ENCODE measurements around the gene SLC27A3.

- no peak for TF ChIP-seq FOXM1 (IDR thresholded peaks at IDR 0.05; ENCODE audit: borderline replicate concordance, low read depth)
- no peak for TF ChIP-seq CEBPB (IDR thresholded peaks at IDR 0.05)
- TF ChIP-seq, protein P1, sequence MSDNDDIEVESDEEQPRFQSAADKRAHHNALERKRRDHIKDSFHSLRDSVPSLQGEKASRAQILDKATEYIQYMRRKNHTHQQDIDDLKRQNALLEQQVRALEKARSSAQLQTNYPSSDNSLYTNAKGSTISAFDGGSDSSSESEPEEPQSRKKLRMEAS (IDR thresholded peaks at IDR 0.05): no peak
- TF ChIP-seq REST (IDR thresholded peaks at IDR 0.05; ENCODE audit: low read depth): no peak
- TF ChIP-seq ZBTB7A (IDR thresholded peaks at IDR 0.05; ENCODE audit: low read depth): no peak
- TF ChIP-seq EP300 (IDR thresholded peaks at IDR 0.05; ENCODE audit: borderline replicate concordance): no peak
- TF ChIP-seq RAD21 (IDR thresholded peaks at IDR 0.05; ENCODE audit: low read depth): no peak
- no peak for TF ChIP-seq USF1 (IDR thresholded peaks at IDR 0.05)
- TF ChIP-seq NFIC (IDR thresholded peaks at IDR 0.05): no peak
- no peak for TF ChIP-seq YY1 (IDR thresholded peaks at IDR 0.05; ENCODE audit: low read depth)
- TF ChIP-seq TAF1 (IDR thresholded peaks at IDR 0.05; ENCODE audit: low read depth): no peak
- TF ChIP-seq EGR1 (IDR thresholded peaks at IDR 0.05): no peak
- no peak for TF ChIP-seq CREB1 (IDR thresholded peaks at IDR 0.05; ENCODE audit: low read depth)
- no peak for TF ChIP-seq TCF12 (IDR thresholded peaks at IDR 0.05; ENCODE audit: low read depth)
These were observed 14.8 kb upstream of the SLC27A3 start for GRCh38 chr1:153760440-153760839.

All from Ishikawa (cell line).